Vagina (tissue), 2 donors: ENCODE data around the gene KLF6. TPM values are rescaled to one million over a fixed set of nuclear protein-coding genes. Genes with fewer than 3 reads are reported as not detected.

Source experiments
- DNase-seq, 2 donors: peaks; one replicate each; pipeline ENCODE4 v3.0.0-alpha.2; 2017; ENCODE audit errors: extremely low spot score in 2 of 2
- H3K27ac ChIP-seq: fragments of 200-600 bp; sonication (generic); one replicate; pipeline ENCODE4 v1.5.1; 2019
- H3K27me3 ChIP-seq: fragments of 200-600 bp; sonication (generic); one replicate; pipeline ENCODE4 v1.5.1; 2019
- H3K36me3 ChIP-seq, 2 donors: fragments of 200-600 bp; sonication (generic); one replicate each; pipeline ENCODE4 v1.5.1; 2017 to 2019
- H3K4me1 ChIP-seq: fragments of 200-600 bp; sonication (generic); one replicate; pipeline ENCODE4 v1.5.1; 2019
- H3K4me3 ChIP-seq, 2 donors: fragments of 200-600 bp; sonication (generic); 1 replicate in 1 of 2; 2 replicates in 1 of 2; pipeline ENCODE4 v1.5.1; 2016 to 2019
- H3K9me3 ChIP-seq: fragments of 200-600 bp; sonication (generic); one replicate; pipeline ENCODE4 v1.5.1; 2019
- CTCF ChIP-seq, 3 experiments: fragments of 450-650 bp in 2 of 3; fragments of 200-600 bp in 1 of 3; sonication (generic) in 1 of 3; IDR thresholded peaks; one replicate each; pipeline ENCODE4 v1.5.1; 2017 to 2019; ENCODE audit warnings: antibody characterized with exemption in 3 of 3, mild to moderate bottlenecking in 2 of 3, moderate library complexity in 2 of 3
- POLR2A ChIP-seq, 2 donors: fragments of 450-650 bp; IDR thresholded peaks; one replicate each; pipeline ENCODE4 v1.6.1; 2017; ENCODE audit warnings: antibody characterized with exemption in 2 of 2, mild to moderate bottlenecking in 2 of 2, moderate library complexity in 2 of 2
- POLR2AphosphoS5 ChIP-seq, 2 donors: sonication (generic); formaldehyde crosslinking; IDR thresholded peaks; one replicate each; pipeline ENCODE4 v1.9.0; 2017; ENCODE audit warnings: antibody characterized with exemption in 2 of 2, mild to moderate bottlenecking in 2 of 2, low read depth in 1 of 2; ENCODE audit not compliant: insufficient read depth in 1 of 2
- intact Hi-C: fragments of 100-400 bp; cut with DNase I; formaldehyde crosslinking; loops from one replicate; pipeline ENCODE4 v1.15.1; 2023
- total RNA-seq: library from RNA; depleted of rRNA; stranded (reverse); fragments of >200 nt; gene quantifications from one replicate; pipeline ENCODE4 v1.2.3, GENCODE V29; 2016

The KLF6 gene
- total RNA-seq, 1 donor from 2014 or later = 145 TPM

- H3K4me3 ChIP-seq = no peak overlapping the region
- H3K36me3 ChIP-seq = no peaks in the 10 kb centered on the region
- DNase-seq = no peak
- H3K9me3 ChIP-seq = no peaks in the 10 kb centered on the region
- intact Hi-C loops = no loop called here
- H3K27ac ChIP-seq = peak overlapping the region; percentile 64
- peaks cover 25% of the 10 kb centered on the region for H3K4me1 ChIP-seq
- no peaks in the 10 kb centered on the region for H3K27me3 ChIP-seq
- TF ChIP-seq POLR2AphosphoS5 (IDR thresholded peaks at IDR 0.05; ENCODE audit: insufficient read depth in 1 of 2, low read depth in 1 of 2) (peak in 1 of 2 donors; percentile 84), POLR2A (IDR thresholded peaks at IDR 0.05) (no peak)
These were observed 35.4 kb downstream of the KLF6 start for GRCh38 chr10:3749600-3749999.

GRCh38 chr10:3749011-3749410 is 36.0 kb downstream of the KLF6 start:
- Histone ChIP-seq H3K4me3 (no peak overlapping the region), H3K27ac (peak overlapping the region; percentile 64), H3K4me1 (peaks cover 25% of the 10 kb centered on the region), H3K27me3 (no peaks in the 10 kb centered on the region), H3K9me3 (no peaks in the 10 kb centered on the region), H3K36me3 (no peaks in the 10 kb centered on the region)
- intact Hi-C loops = no loop called here
- DNase-seq = no peak
- TF ChIP-seq CTCF (IDR thresholded peaks at IDR 0.05) (no peak), POLR2AphosphoS5 (IDR thresholded peaks at IDR 0.05; ENCODE audit: insufficient read depth in 1 of 2, low read depth in 1 of 2) (no peak), POLR2A (IDR thresholded peaks at IDR 0.05) (no peak)

DNA sequence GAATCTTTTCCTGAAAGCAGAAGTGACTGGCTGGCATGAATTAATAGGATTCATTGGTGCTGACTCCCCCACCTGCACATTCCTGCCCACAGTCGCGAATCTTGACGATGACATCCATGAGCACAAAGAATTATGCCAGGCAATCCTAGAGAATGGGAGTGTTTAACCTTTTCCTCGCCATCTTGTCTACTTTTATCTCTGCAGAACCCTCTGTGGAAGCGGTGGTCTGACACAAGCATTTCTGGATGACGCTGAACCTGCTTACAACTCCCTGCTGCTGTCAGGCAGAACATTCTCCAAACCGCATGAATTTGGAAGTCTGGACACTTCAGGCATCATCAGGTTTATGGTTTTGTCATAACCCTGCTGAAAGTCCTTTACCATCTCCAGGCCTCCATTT is 36.5 kb downstream of the KLF6 start:
- DNase-seq = no peak

GRCh38 chr10:3747984-3748383 is 37.0 kb downstream of the KLF6 start:
- Histone ChIP-seq H3K27ac (peak overlapping the region; percentile 56), H3K27me3 (no peaks in the 10 kb centered on the region), H3K4me3 (no peak overlapping the region), H3K9me3 (no peaks in the 10 kb centered on the region), H3K36me3 (no peaks in the 10 kb centered on the region), H3K4me1 (peaks cover 25% of the 10 kb centered on the region)
- TF ChIP-seq CTCF (IDR thresholded peaks at IDR 0.05) = no peak
- TF ChIP-seq POLR2A (IDR thresholded peaks at IDR 0.05) = no peak
- TF ChIP-seq POLR2AphosphoS5 (IDR thresholded peaks at IDR 0.05; ENCODE audit: insufficient read depth in 1 of 2, low read depth in 1 of 2) = peak in 1 of 2 donors; percentile 74
- intact Hi-C loops = no loop called here
- DNase-seq = no peak

More for the DNA sequence above, 36.5 kb downstream of the KLF6 start:
- Histone ChIP-seq H3K4me3 (no peak overlapping the region), H3K9me3 (no peaks in the 10 kb centered on the region), H3K4me1 (peaks cover 25% of the 10 kb centered on the region), H3K36me3 (no peaks in the 10 kb centered on the region), H3K27me3 (no peaks in the 10 kb centered on the region), H3K27ac (peak overlapping the region; percentile 64)
- TF ChIP-seq POLR2AphosphoS5 (IDR thresholded peaks at IDR 0.05; ENCODE audit: insufficient read depth in 1 of 2, low read depth in 1 of 2) = no peak
- TF ChIP-seq CTCF (IDR thresholded peaks at IDR 0.05) = no peak
- no peak for TF ChIP-seq POLR2A (IDR thresholded peaks at IDR 0.05)
- intact Hi-C loops = no loop called here

DNA sequence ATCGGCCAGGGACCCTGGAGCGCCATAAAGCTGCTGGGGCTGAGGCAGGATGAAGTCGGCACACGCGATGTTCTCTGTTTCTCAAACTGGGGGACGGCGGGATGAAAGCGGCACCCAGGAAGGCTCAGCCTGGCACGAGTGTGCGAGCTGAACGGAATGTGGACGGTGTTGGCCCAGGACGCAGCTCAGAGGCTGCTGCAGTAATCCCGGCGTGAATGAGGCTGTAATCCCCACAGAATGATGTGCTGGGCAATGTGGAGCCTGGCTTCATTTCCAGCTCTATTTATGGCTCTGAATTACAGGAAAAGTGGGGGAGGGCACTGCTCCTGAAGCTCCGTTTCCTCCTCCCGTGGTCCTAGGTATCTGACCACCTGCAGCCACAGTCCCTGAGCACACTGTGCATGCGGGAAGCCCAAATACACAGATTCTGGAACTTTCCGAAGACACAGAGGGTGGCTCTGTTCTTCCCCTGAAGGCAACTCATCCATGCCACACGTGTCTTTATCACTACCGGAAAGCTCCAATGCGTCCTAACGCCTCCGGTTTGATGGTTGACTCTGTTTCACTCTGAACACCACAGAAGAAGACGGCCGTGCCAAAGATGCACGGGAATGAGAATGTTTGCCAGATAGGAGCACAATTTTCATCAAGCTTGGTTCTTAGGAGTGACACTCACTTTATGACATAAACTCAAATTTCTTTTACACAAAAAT is 37.6 kb downstream of the KLF6 start:
- no peak for DNase-seq
- Histone ChIP-seq H3K4me1 (peaks cover 25% of the 10 kb centered on the region), H3K27ac (peak overlapping the region; percentile 56), H3K4me3 (no peak overlapping the region), H3K27me3 (no peaks in the 10 kb centered on the region), H3K9me3 (no peaks in the 10 kb centered on the region), H3K36me3 (no peaks in the 10 kb centered on the region)
- TF ChIP-seq CTCF (IDR thresholded peaks at IDR 0.05) (no peak), POLR2AphosphoS5 (IDR thresholded peaks at IDR 0.05; ENCODE audit: insufficient read depth in 1 of 2, low read depth in 1 of 2) (peak in 1 of 2 donors; percentile 51)
- intact Hi-C loops = no loop called here
